Stimulated activated CD8-positive, alpha-beta memory T cell treated with anti-CD3 and anti-CD28 coated beads, Interleukin-4, amount 100 ng/mL, for 48 hours (primary cell): ENCODE data around the gene HTT.

ENCODE experiments used
- DNase-seq: peaks from one replicate; pipeline ENCODE4 v3.0.0-alpha.2; 2020

HTT gene

DNA sequence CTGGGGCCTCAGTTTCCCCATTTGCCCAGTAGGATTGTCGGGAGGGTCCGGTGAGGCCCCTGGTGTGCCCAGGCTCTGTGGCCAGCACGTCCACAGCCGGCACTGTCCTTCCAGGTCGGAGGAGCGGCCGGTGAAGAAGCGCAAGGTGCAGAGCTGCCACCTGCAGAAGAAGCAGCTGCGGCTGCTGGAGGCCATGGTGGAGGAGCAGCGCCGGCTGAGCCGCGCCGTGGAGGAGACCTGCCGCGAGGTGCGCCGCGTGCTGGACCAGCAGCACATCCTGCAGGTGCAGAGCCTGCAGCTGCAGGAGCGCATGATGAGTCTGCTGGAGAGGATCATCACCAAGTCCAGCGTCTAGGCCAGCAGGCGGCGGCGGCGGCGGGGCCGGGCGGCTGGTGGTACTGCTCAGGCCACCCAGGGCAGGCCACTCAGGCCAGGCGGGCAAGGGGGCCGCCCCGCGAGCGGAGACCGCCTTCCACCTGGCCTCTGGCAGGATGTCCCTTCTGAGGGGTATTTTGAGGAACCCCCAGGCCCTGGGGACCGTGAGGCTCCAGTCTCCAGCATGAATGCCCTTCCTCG lies 181.2 kb downstream of the HTT start:
- no peak for DNase-seq

DNA sequence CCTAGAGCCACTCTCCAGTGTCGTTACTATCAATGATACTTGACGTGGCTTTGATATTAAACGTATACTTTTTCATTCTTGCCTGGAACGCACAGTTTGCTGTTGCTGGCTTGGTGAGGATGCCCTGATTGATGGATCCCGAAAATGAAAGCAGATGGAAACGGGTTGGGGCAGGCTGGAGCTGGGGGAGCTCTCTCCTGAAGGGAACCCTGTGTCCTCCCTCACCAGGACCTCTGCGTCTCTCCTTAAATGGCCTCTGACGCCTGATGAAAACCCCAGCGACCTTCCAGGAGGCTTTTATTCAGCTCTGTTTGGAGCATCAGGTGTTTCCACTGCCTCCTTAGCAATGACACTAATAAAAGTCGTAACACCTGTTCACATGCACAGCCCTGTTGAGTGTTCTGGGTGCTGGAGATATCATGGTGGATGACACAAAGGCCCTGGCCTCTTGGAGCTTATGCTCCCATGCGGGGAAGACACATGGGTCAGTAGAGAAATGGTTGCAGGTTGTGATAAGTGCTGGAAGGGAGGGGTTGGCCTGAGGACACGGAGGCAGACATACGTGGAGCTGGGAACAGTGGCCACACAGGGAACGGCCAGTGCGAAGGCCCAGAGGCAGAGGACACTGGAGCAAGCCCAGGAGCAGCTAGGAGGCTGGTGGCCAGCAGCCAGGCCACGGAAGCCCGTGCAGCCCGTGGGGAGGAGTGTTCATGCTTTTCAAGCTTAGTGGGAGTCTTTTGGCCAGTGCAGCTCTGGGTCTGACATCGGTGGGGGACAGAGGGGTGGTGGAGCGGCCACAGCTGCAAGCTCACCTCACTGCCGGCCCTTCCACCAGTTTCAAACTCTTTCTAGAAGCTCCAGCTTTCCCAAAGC lies 182.0 kb downstream of the HTT start:
- DNase-seq, result no peak

DNA sequence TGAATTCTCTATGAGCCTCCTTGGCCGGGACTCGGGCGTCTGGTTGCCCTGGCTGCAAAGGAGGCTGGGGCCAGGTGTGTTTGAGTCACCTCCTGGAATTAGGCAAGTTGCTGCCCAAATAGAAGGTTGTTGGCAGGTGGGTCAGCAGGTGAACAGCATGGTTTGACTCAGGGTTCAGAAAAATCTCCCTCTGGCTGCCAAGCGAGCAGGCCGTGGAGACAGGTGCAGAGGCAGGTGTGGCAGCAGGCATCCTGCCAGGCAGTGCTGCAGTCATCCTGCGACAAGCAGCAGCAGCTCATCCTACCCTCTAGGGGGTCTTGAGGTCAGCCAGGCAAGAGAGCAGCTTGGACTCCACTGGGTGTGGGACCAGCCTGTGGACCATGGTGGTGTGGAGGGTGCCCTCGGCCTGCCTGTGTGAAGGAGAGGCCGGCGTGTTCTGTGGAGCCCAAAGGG lies 182.6 kb downstream of the HTT start:
- DNase-seq, result no peak

DNA sequence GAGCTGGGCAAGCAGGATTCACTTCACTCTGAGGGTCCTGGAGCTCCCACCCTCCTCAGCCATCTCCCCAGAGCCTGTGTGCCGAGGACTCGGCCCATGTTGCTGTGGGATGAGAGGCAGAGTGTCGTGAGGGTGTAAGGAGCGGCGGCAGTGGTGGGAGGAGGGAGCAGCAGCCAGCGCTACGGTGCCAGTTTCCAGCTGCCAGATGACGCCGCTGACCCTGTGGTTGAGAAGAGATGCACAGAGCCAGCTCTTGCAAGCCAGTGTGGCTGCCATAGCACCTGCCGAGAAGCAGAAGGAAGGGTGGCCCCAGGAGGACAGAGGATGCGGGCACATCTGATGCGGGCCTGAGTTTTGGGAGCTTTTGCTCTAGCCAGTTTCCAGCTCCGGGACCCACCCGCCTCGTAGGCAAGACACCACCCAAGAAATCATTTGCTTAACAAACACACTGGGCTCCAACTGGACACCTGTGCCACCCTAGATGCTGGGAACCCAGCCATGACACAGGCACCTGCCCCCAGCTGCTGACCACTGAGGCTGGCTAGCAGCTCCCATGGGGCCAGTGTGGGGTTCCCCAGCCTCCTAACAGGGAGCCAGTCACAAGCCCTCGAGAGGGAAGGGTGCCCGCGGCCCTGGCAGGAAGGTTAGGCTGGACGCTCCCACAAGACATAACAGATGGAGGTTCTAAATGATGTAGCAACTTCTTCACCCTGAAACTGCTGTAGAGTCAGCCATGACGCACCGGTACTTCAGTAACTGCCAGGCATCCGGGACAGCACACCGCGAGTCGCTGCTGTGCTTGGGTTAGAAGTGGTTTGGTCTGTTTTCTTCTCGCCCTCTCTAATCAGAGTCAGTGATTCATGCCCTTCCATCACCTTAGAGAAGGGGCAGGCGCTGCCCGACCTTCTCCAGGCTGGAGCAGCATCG lies 183.3 kb downstream of the HTT start:
- no peak for DNase-seq

DNA sequence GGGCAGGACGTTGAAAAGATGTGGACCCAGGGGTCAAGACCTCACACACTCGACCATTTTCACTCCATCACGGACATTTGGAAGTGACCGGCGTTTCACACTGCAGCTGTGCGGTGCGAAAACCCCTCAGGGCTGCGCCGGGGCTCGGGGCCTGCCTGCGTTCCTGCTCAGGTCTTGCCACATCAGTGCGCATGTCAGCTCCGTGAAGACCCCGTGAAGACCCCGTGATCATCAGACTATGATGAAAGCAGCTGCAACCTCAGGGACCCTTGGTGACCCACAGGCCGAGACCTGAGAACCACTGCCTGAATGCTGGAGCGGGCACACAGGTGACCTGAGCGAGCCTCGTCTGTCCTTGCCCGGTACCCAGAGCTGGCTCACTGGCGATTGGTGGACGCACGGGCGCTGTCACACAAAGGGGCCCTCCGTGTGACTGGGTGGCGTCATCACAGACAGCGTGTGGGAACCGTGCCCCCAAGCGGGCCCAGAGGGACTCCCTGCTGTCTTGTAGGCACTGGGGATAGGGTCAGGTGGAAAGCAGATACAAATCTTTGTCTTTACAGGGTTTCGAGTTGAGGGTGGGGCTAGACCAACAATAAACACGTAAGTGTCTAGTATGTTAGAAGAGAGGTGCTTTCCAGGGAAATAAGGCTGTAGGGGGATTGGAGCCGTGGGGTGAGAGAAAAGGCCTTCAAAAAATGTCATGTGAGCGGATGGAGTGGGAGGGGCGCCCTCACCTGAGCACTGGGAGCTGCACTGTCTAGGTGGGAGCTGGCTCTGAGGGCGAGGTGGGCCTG lies 187.1 kb downstream of the HTT start:
- no peak for DNase-seq

DNA sequence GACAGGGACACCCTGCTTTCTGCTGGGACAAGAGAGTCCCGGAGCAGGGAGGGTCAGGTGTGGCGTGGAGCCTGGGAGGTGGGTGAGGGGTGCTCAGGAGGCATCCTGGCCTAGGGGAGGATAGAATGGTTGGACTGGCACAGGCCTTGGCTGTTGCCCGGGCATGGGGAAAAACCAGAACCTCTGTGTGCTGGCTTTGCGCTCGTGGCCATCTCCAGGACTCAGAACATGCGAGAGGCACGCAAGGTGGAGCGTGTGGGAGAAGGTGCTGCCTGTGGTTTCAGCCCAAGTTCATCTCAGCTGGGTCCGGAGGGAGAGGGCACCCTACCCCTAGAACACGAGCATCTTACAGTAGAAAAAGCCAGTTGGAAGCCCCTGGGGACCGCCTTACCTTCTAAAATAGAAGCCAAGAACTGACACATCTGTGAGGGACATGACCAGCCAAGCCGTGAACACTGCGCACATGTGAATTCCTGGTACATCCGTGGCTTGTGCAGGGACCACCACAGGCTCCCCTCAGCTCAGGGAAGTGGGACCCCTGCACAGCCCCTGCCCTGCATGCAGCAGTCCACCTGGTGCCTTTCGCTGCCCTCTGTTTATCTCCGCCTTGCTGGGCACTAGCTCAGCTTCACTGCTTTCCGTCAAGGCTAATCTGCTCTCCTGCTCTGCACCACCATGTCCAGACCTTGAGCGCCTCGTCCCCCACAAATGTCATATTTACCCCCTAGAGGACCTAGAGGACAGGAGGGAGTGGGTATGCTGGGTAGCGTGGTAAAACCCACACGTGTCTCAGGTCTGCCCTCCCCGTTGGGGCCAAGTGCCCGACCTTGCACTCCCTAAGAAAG lies 187.9 kb downstream of the HTT start:
- DNase-seq, result no peak

DNA sequence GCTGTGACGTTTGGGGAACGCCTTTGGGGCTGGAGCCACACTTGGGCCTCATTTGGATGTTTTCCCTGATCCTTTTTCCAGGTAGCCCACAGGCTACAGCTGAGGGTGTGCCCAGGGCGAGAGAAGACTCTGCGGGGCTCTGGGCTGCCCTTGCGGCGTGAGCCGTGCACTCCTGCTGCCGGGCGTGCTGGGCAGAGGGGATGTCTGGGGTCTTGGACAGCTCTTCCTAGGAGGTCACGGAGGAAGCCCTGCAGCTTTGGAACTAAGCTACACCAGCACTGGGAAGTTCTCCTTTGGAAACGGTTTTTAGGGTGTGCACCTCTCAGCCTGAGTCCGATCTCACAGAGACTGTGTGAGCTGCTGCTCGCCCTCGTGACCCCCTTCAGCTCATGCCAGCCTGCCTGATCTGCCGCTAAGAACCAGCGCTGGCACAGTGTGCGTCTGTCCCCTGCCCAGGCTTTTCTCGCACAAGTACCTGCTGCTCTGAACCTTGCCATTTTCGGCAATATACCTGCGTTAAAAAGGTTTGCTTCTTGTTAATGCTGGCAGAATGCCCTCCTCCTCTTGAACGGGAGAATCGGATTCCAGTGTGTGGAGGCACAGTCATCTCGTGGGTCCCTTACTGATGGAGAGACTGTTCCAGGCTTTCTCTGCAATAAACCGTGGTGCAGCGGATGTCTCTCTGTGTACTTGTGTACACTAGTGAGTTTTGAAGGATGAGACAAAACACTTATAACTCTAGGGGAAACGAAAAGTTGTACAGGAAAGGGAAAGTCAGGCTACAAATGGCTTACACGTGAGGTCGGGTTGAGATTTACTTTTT lies 188.8 kb downstream of the HTT start:
- no peak for DNase-seq

DNA sequence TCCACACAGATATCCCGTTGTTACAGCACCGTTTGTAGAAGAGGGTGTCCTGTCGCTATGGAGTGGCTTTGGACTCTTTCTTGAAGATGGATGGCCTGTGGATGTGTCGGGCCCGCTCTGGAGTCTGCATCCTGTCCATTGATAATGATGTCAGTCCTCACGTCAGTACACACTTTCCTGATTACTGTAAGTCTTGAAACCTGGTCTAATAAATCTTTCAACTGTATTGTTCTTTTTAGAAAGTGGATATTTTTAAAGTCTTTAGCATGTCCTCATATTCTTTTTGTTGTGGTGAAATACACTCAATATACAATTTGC lies 189.4 kb downstream of the HTT start:
- no peak for DNase-seq

DNA sequence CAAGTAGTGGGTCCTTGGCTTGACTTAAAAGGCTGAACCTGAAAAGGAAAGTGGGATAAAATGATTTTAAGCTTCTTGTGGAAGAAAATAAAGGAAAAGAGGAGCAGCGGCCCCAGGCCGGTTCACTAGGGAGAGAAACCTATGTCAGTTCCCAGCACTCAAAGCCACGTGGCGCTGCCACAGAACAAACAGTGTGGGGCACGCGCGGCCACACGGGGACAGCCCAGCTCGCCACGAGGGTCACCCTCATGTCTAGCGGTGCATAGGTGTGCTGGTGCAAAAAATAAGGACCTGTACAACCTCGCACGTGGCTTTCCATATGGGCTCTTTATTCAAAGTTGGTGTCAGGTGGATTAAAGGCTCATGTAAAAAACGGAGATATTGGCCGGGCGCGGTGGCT lies 191.6 kb downstream of the HTT start:
- DNase-seq, result peak; percentile 9

DNA sequence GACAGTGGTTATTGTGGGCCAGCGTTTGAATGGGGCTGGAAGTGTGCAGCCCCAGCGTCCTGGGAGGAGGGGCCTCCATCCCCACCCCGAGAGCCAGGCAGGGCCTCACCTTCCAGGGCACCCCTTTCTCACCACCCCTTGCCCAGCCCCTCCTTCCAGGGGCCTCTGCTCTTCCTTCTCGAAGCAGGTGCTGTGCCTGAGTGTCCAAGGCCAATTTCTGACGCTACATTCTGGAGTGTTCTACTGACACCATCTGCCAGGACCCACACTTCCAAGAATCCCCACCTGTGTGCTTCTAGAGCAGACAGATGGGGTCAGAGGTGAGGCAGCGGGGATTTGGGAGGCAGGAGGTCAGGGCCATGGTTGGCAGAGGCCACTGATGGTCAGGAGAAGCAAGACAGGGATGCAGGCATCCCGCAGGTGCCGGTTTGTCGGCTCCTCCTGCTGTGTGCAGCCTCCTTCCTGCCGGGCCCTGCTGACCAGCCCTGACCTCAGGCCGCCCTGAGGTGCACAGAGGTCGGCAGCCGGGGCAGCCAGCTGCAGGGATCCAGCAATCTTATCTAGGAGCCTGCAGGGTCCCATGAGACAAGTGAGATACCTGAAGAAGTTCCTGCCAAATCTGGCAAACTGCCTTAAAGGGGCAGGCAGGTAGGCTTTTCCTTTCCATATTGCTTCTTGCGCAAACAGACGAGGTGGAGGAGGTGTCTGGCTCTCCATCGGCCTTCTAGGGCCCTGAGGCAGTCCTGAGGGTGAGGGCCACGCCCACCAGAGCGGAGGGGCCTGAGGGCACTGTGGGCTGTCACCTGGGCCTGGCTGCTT lies 193.3 kb downstream of the HTT start:
- peak; percentile 13 for DNase-seq

DNA sequence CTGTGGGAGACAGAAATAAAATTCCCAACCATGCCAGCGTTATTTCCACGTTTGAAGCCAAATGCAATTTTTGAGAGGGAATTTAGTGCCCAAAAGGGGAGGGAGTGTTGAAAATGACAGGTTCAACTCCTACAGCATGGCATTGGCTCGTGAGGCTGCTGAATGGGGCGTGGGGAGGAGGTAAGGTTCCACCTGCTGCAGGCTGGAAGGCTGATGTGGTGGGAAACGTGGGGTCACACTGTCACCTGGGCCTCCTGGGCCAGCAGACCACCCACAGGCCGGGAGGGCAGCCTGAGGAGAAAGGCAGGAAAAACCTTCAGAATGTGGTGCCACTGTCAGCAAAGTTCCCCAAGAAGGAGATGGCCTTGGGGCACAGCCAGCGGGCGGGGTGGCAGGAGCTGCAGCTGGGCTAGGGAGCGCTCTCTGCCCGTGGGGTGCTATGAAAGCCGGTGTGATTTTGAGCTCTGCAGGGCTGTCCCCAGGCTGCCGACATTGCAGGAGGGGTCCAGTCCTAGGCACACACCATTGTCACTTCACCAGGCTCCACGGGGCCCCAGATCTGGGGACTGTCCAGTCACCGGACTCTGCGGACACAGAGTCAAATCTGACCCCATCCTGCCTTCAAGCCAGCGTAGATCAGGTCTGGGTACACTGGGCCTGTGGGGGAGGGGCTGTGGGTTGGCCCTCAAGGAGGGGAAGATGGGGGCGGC lies 194.1 kb downstream of the HTT start:
- peak; percentile 16 for DNase-seq

DNA sequence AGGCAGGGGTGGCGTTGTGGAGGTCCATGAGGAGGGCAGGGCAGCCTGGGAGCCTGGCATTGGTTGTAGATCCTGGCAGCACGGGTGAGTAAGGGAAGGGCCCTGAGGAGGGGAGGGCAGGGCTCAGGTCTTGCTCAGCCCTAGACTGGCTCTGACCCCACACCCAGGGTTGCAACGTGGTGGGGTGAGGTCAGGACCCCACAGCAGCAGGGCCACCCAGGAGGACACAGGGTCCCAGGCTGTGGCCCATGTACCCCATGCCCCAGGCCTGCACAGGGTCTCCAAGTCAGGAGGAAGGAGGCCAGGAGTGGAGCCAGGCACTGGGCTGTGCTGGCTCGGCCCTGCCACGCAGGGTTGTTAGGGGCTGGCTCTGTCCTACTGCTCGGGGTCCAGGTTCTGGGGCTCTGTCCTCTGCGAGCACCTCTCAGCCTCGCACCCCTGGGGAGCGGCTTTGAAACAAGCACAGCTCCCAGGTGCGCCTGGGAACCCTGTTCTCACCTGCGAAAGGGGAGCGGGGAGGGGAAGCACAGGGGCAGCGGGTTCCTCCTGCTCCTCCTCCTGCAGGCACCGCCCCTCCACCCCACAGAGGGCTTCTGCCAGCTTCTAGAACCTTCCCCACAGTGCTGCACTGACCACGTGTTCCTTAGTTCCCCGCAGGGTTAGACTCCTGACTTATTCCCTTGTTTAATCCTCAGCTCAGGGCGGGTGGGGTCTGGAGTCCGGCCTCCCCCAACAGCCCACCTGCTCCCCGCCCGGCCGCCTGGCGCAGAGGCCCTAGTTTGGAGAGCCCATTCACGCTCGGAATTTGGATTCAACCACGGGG lies 194.8 kb downstream of the HTT start:
- peak; percentile 18 for DNase-seq

DNA sequence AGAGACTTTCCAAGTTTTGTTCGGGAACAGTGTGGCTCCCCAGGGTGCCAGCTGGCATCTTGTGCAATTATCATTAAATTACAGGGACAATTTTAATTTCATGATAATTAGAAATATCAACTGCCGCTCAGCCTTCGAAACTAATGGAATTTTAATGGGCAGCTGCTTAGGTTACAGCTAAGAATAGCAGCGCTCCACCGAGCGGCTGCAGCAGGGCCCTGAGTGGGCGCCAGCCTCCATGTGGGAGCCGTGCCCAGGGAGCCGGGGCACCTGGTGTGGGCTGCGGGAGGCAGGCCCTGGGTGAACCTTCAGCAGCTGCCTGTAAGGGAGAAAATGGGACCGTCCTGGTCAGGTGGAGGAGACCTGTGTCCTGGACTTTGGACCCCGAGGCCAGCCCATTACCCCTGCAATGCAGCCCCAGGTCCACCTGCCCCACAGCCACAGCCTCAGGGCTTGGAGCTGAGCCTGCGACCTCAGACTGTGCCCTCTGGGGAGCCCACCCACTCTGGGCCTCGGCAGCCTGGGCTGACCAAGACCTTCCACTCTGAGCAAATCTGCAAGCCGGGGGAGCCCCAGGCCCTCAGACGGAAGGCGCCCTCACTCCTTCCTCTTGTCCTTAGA lies 195.6 kb downstream of the HTT start:
- peak; percentile 11 for DNase-seq

DNA sequence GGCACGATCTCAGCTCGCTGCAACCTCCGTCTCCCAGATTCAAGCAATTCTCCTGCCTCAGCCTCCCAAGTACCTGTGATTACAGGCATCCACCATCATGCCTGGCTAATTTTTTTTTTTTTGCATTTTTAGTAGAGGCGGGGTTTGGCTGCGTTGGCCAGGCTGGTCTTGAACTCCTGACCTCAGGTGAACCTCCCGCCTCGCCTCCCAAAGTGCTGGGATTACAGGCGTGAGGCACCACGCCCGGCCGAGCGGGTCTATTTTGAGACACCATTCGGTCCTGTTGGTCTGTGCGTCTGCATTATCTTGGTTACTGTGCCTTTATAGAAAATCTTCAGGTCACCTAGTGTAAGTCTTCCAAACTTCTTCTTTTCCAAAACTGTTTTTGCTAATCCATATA lies 196.7 kb downstream of the HTT start:
- DNase-seq, result peak; percentile 6

DNA sequence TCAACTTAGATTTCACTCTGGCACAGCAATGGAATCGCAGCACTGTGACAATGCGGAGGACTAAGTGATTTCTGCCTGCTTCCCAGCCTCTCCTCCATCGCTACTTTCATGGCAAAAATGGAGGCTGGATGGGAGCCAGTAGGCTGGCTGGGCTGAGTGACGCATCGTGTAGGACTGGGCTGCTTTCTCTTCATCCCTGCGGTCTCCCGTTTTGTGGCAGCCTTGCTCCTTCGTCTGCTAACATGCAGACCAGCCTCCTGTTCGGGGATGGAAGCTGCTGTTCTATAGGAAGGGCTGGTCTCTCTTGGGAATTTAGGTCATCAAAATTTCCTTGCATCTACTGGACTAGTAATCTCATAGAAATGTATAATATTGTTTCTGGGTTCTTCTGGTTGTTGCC lies 202.5 kb downstream of the HTT start:
- peak; percentile 1 for DNase-seq

DNA sequence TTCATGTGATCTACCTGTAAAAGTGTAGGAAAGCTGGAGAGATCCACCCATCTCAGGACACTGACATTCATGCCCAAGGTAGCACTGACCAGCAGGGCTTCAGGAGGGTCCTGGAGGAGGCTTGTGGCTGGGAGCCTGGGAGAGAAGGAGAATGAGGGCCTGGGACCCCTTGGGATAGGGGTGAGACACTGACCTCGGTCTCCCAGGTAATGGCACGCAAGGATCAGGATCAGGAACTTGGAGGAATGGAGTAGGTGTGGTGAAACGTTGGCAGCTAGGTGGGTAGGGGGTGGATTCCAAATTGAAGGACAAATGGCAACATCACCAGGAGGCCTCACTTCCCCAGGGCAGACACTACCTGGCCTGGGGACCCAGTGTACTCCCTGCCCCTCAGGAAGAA lies 206.0 kb downstream of the HTT start:
- peak; percentile 0 for DNase-seq

DNA sequence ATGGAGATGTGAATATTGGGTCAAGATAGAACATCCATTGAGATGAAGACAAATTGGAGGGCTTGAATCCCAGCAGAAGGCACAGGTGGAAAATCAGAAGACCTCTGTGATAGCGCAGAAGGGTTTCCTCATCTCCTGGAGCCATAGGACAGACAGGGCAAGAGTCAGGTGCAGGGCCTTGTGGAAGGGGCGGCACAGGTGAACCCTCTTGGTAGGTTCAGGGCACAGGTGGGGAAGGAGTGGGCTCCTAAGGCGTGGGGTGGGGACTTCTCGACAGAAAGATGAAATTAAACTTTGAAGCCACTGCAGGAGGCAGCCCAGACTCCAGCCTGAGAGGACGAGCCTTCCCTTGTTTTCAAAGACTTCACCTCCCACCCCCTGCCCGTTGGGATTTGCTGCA lies 209.0 kb downstream of the HTT start:
- DNase-seq, result no peak

DNA sequence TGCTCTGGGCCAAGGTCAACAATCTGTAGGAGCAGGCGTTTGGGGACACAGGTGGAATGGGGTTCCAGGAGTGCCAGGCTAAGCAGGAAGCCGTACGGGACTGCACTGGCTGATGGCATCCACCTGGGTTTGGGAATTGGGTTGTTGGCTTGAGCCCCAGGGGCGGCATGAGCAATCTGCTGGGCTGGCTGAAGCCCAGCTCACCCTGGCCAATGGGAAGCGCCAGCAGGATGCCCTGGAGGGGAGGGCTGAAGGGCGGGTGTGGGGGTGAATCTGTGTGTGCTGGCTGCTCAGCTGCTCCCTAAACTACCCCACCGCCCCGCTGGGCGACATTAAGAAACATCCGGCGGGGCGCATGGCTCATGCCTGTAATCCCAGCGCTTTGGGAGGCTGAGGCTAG lies 209.4 kb downstream of the HTT start:
- no peak for DNase-seq
